Measurements from ENCODE around the gene KIF16B.

KIF16B gene

GRCh38 chr20:16615199-16615598 is 42.0 kb upstream of the KIF16B start:
- TF ChIP-seq CTCF (conservative IDR thresholded peaks at IDR 0.05) (no peak), ZFX (IDR thresholded peaks at IDR 0.05) (no peak)
- H3K27ac ChIP-seq = no peak overlapping the region

- no peak overlapping the region for H3K27ac ChIP-seq
- TF ChIP-seq ZFX (IDR thresholded peaks at IDR 0.05) (no peak), CTCF (conservative IDR thresholded peaks at IDR 0.05) (no peak)
These were observed 40.7 kb upstream of the KIF16B start for GRCh38 chr20:16613954-16614353.

- TF ChIP-seq ZFX (IDR thresholded peaks at IDR 0.05) (no peak), CTCF (conservative IDR thresholded peaks at IDR 0.05) (no peak)
These were observed 39.5 kb upstream of the KIF16B start for GRCh38 chr20:16612706-16613105.

GRCh38 chr20:16611817-16612216 is 38.6 kb upstream of the KIF16B start:
- no peak overlapping the region for H3K27ac ChIP-seq
- TF ChIP-seq CTCF (conservative IDR thresholded peaks at IDR 0.05) (no peak), ZFX (IDR thresholded peaks at IDR 0.05) (no peak)

More at GRCh38 chr20:16612706-16613105, 39.5 kb upstream of the KIF16B start:
- no peak overlapping the region for H3K27ac ChIP-seq

- no peak overlapping the region for H3K27ac ChIP-seq
- TF ChIP-seq CTCF (conservative IDR thresholded peaks at IDR 0.05) = no peak
- TF ChIP-seq ZFX (IDR thresholded peaks at IDR 0.05) = no peak
These were observed 35.8 kb upstream of the KIF16B start for GRCh38 chr20:16609066-16609465.

- no peak for TF ChIP-seq ZFX (IDR thresholded peaks at IDR 0.05)
- no peak for TF ChIP-seq CTCF (conservative IDR thresholded peaks at IDR 0.05)
- H3K27ac ChIP-seq = no peak overlapping the region
These were observed 35.0 kb upstream of the KIF16B start for GRCh38 chr20:16608277-16608650.

- no peak for TF ChIP-seq CTCF (conservative IDR thresholded peaks at IDR 0.05)
- TF ChIP-seq ZFX (IDR thresholded peaks at IDR 0.05) = no peak
- H3K27ac ChIP-seq = no peak overlapping the region
These were observed 34.4 kb upstream of the KIF16B start for GRCh38 chr20:16607364-16608276.

Data from C4-2B (cell line).